Measurements from ENCODE around the gene ACBD6.

Gene ACBD6

DNA sequence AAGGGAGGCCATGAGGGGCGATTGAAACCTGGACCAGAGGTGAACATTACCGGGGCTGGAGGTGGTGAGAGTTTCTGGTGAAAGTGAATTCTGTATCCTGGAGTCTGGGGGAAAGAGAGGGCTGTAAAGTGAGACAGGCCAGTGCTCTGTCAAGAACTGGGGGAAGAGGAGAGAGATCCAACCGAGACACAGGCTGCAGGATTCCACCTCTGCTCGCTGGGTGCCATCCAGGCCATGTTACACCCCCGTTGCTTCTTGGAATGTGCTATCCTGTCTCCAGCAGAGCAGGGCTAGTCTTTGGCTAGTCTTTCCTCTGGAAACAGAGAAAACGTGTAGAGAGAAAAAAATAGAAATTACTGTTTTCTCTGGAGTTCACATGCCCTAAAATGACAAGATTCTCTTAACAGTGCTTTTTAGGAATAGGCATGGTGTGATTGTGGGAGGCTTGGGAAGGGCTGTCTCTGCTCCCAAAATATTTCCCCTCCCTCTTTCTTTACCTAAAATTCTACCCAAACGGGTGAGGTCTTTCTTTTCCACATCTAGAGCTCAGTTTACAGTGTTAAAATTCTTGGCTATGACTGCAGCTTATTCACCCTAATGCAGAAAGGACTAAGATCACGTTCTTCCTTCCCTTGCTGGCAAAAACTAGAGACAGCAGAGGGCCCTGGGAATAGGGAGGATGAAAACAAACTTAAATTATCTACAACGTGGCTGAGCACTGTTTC, 39.9 kb upstream of the ACBD6 start (continued):
- TF ChIP-seq EGR2 (tag by site-specific recombination; IDR thresholded peaks at IDR 0.05; ENCODE audit: low read depth): no peak
- TF ChIP-seq, protein P1, sequence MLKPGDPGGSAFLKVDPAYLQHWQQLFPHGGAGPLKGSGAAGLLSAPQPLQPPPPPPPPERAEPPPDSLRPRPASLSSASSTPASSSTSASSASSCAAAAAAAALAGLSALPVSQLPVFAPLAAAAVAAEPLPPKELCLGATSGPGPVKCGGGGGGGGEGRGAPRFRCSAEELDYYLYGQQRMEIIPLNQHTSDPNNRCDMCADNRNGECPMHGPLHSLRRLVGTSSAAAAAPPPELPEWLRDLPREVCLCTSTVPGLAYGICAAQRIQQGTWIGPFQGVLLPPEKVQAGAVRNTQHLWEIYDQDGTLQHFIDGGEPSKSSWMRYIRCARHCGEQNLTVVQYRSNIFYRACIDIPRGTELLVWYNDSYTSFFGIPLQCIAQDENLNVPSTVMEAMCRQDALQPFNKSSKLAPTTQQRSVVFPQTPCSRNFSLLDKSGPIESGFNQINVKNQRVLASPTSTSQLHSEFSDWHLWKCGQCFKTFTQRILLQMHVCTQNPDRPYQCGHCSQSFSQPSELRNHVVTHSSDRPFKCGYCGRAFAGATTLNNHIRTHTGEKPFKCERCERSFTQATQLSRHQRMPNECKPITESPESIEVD (tag by site-specific recombination; IDR thresholded peaks at IDR 0.05): no peak
- TF ChIP-seq ZNF398 (tag by site-specific recombination; IDR thresholded peaks at IDR 0.05): no peak

- Histone ChIP-seq H3K4me3 (ENCODE audit: low read depth, low read length) (no peak overlapping the region), H3K36me3 (ENCODE audit: control insufficient read depth in 2 of 2, insufficient read depth in 1 of 2, low read length in 2 of 2) (no peaks in the 10 kb centered on the region), H3K9me3 (ENCODE audit: control insufficient read depth, insufficient read depth, low read depth, low read length) (no peaks in the 10 kb centered on the region), H3K27ac (ENCODE audit: extremely low read depth, low read depth, low read length) (no peak overlapping the region), H3K4me1 (ENCODE audit: control insufficient read depth, insufficient read depth, low read length) (no peaks in the 10 kb centered on the region)
- TF ChIP-seq ZNF184 (tag by site-specific recombination; IDR thresholded peaks at IDR 0.05): no peak
- ChIA-PET POLR2A (interaction anchor here (0.6 kb wide), 1 partner anchor 26 kb away, joined by 3 read pairs; no protein-coding TSS in a partner anchor), CTCF (interaction anchor here (0.6 to 0.7 kb wide), 2 partner anchors 8 to 9 kb away, joined by 3 to 4 read pairs; no protein-coding TSS in a partner anchor)
These were observed 38.6 kb upstream of the ACBD6 start for GRCh38 chr1:180540697-180541594.

GRCh38 chr1:180539136-180539535, 36.8 kb upstream of the ACBD6 start:
- no peak overlapping the region for H3K4me3 ChIP-seq (ENCODE audit: low read depth, low read length)
- no peaks in the 10 kb centered on the region for H3K36me3 ChIP-seq (ENCODE audit: control insufficient read depth in 2 of 2, insufficient read depth in 1 of 2, low read length in 2 of 2)
- ChIA-PET CTCF (interaction anchor here (0.6 to 13.3 kb wide), 4 partner anchors 22 to 324 kb away, joined by 3 to 134 read pairs (median 3); no protein-coding TSS in a partner anchor), POLR2A (no interaction called here)
- no peak overlapping the region for H3K27ac ChIP-seq (ENCODE audit: extremely low read depth, low read depth, low read length)
- no peaks in the 10 kb centered on the region for H3K9me3 ChIP-seq (ENCODE audit: control insufficient read depth, insufficient read depth, low read depth, low read length)
- no peaks in the 10 kb centered on the region for H3K4me1 ChIP-seq (ENCODE audit: control insufficient read depth, insufficient read depth, low read length)
- TF ChIP-seq ZNF394 (tag by site-specific recombination; IDR thresholded peaks at IDR 0.05; ENCODE audit: borderline replicate concordance): no peak
- TF ChIP-seq KLF7 (tag by site-specific recombination; IDR thresholded peaks at IDR 0.05; ENCODE audit: borderline replicate concordance): no peak
- TF ChIP-seq ZNF211 (tag by site-specific recombination; IDR thresholded peaks at IDR 0.05; ENCODE audit: low read depth): no peak
- no peak for TF ChIP-seq ZNF10 (tag by site-specific recombination; IDR thresholded peaks at IDR 0.05)
- TF ChIP-seq, protein P2, sequence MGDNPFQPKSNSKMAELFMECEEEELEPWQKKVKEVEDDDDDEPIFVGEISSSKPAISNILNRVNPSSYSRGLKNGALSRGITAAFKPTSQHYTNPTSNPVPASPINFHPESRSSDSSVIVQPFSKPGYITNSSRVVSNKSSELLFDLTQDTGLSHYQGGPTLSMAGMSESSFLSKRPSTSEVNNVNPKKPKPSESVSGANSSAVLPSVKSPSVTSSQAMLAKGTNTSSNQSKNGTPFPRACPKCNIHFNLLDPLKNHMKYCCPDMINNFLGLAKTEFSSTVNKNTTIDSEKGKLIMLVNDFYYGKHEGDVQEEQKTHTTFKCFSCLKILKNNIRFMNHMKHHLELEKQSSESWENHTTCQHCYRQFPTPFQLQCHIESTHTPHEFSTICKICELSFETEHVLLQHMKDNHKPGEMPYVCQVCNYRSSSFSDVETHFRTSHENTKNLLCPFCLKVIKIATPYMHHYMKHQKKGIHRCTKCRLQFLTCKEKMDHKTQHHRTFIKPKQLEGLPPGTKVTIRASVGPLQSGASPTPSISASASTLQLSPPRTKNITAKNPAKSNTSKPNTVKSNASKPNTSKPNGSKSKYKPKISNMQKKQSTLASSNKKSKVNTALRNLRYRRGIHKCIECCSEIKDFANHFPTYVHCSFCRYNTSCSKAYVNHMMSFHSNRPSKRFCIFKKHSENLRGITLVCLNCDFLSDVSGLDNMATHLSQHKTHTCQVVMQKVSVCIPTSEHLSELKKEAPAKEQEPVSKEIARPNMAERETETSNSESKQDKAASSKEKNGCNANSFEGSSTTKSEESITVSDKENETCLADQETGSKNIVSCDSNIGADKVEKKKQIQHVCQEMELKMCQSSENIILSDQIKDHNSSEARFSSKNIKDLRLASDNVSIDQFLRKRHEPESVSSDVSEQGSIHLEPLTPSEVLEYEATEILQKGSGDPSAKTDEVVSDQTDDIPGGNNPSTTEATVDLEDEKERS (tag by site-specific recombination; IDR thresholded peaks at IDR 0.05): no peak
- no peak for TF ChIP-seq KLF9 (tag by site-specific recombination; IDR thresholded peaks at IDR 0.05; ENCODE audit: low read depth)
- TF ChIP-seq, protein P3, sequence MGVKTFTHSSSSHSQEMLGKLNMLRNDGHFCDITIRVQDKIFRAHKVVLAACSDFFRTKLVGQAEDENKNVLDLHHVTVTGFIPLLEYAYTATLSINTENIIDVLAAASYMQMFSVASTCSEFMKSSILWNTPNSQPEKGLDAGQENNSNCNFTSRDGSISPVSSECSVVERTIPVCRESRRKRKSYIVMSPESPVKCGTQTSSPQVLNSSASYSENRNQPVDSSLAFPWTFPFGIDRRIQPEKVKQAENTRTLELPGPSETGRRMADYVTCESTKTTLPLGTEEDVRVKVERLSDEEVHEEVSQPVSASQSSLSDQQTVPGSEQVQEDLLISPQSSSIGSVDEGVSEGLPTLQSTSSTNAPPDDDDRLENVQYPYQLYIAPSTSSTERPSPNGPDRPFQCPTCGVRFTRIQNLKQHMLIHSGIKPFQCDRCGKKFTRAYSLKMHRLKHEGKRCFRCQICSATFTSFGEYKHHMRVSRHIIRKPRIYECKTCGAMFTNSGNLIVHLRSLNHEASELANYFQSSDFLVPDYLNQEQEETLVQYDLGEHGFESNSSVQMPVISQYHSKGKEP (tag by site-specific recombination; IDR thresholded peaks at IDR 0.05): no peak
- TF ChIP-seq, protein P4, sequence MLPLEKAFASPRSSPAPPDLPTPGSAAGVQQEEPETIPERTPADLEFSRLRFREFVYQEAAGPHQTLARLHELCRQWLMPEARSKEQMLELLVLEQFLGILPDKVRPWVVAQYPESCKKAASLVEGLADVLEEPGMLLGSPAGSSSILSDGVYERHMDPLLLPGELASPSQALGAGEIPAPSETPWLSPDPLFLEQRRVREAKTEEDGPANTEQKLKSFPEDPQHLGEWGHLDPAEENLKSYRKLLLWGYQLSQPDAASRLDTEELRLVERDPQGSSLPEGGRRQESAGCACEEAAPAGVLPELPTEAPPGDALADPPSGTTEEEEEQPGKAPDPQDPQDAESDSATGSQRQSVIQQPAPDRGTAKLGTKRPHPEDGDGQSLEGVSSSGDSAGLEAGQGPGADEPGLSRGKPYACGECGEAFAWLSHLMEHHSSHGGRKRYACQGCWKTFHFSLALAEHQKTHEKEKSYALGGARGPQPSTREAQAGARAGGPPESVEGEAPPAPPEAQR (tag by site-specific recombination; IDR thresholded peaks at IDR 0.05): no peak
- TF ChIP-seq SETDB1 (IDR thresholded peaks at IDR 0.05; ENCODE audit: insufficient read length, low read length): no peak
- no peak for TF ChIP-seq ZNF785 (tag by site-specific recombination; IDR thresholded peaks at IDR 0.05)
- TF ChIP-seq ZNF843 (tag by site-specific recombination; IDR thresholded peaks at IDR 0.05): no peak
- no peak for TF ChIP-seq ZNF645 (tag by site-specific recombination; IDR thresholded peaks at IDR 0.05)

All from HEK293 (cell line).